ENCODE data around the gene RNU2-63P.
"Not testable (repeated sequence)": the region's sequence is repeated elsewhere in the genome, so short reads cannot be mapped to it uniquely, and the experiment has no call there.

RNU2-63P gene

DNA sequence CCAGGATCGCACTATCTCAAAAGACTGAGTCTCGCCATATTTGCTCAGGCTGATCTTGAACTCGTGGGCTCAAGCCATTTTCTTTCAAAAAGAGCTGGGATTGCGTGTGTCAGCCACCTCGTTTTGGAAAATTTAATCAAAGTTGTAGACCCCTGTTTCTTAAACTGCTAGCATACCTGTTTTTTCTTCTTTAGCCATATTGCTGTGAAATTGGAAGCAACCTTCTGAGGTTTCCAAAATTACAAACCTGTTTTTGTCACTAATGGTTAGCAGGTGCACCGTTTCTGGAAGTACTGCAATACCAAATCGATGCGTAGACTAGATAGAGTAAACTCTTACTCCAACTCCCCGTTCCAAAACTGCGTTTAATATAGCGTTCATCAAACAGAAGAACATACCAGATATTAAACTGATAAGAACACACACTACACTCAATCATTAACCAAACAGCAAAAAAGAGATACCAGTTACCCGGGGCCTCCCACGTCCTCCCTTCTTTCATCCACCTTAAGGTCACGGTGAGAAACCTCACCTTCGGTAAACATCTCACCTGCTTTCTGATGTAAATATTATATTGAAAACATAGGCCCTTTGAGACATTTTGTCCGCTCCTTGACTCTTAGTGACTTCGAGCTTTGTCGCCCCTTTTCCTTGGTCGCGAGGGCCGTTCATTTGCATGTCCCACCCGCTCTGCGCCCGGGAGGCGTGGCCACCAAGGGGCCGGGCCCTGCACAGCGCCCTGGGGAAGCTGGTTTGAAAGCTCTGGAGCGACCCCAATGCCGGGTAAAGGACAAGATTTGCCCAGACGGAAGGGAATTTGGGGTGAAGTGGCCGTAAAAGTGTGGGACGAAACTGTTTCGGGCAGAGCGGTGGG lies at the start of gene RNU2-63P:
RNU2-63P (minus strand) TSS at position 462 of the 874 bp plus-strand sequence.
- peak; percentile 97 for DNase-seq

DNA sequence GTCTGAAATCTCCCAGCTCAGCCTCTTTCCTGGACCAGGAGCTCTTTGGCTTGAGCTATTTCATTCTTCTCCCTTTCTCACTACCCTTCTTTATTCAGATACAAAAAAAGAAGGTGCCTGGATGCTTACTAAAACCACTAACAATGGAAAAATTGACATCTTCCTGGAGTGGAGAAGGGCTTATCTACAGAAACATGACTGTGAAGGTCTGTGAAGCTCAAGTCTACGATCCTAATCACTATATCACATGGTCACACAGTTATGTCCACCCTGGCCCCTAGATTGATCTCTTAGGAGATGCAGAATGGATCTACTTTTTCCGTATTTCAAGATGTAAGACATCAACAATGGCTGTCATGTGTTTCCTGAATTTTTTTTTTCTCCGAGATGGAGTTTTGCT lies 44.9 kb upstream of the RNU2-63P start:
- no peak for DNase-seq

- no peak for DNase-seq
Measured at GRCh38 chr2:88060907-88061275, 44.5 kb upstream of the RNU2-63P start.

GRCh38 chr2:88059979-88060906 lies 43.9 kb upstream of the RNU2-63P start:
- peak; percentile 35 for DNase-seq

- no peak for DNase-seq
Measured at GRCh38 chr2:88058191-88058590, 41.8 kb upstream of the RNU2-63P start.

DNA sequence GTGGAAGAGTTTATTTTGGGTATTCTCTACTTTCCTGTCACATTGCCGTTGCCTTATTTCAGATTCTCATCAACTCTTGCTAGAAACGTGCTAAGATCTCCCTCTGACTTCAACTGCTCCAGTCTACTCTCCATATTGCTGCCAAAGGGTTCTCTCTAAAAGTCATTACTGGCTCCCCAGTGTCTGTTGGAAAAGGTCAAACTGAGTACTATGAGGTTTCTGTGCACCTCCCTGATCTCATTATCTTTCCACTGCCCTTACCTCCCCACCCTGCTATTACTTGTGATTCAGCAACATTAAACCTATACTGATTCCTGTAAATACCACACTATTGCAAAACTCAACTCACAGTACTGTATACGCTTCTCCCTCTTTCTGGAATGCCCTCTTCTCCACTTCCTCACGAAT lies 41.1 kb upstream of the RNU2-63P start:
- peak; percentile 42 for DNase-seq

- peak; percentile 95 for DNase-seq
Measured at GRCh38 chr2:88055371-88056128, 39.2 kb upstream of the RNU2-63P start, which contains the start of gene KRCC1. Gene KRCC1 (minus strand): TSS chr2:88055783. CDS start chr2:88028563, 27,220 bp downstream.

DNA sequence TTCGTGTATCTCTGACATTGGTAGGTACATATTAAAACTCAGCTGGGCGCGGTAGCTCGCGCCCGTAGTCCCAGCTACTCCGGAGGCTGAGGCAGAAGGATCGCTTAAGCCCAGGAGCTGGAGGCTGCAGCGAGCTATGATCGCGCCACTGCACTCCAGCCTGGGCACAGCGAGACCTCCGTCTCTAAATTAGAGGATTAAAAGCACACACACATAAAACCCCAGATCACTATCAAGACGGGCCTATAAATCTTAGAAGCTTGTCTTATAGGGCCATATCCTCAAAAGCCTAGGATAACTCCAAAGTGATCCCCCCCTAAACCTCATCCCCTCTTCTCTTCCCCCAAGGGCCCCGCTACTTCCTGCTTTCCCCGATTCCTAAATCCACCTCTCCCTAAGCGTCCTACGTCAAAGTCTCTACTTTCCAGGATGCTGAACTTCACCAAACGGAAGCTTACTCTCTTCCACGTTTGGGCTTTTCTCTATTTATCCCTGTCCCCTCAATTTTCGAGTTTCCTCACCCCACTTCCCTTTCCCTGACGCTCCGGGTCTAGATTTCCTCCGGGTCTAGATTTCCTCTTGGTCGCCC lies 38.5 kb upstream of the RNU2-63P start:
- DNase-seq, result peak; percentile 47

DNA sequence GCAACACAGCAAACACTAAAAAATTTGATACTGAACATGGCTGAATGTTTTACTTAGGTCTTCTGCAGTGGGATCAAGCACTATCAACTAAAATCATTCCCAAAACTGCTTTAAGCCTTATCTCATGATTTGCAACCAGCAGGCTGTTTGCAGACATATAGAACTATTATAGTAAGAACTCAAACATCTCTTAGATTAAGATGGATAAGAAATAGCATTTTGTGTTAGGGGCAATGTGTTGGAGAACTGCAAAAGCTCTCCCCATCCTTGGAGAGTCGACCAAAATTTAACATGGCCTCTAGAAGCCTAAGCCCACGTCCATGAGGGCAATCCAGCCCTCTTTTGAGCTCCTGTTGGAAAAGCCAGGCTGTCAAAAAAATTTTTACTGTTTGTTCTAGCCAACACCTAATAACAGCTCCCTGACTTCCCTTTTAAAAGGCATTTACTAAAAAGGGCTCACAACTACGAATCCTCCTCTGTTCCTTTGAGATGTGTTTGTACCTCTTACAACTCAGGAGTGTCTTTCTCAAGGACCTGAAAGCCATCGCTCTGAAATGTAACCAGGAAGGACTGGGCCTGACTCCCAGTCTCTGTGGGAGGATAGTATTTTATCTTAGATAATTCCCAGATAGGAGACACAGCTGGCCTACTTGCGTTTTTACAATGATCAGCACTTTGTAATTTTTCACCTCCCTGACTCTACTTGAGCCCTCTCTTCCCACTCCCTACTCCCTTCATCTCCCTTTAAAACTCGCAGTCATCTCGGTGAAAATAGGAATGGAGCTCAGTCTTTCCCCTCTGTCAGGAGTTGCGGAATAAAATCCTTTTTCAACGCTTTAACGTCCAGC lies 37.8 kb upstream of the RNU2-63P start:
- no peak for DNase-seq

GRCh38 chr2:88053296-88053695 lies 36.9 kb upstream of the RNU2-63P start:
- peak; percentile 87 for DNase-seq

DNA sequence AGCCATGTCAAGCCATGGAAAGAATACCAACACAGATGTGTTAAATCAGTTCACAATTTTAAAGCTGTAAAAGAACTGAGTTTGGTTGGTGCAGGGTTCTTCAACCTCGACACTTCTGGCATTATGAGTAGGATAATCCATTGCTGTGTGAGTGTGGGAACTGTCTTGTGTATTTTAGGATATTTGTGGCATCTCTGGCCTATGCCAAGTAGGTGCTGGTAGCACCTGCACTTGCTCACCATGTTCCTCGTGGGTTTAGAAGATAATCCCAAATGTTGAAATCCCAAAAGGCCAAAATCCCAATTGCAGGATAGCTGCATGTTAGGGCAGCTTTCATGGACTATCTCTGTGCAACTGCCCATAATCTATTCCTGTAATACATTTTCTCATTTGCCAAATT lies 35.4 kb upstream of the RNU2-63P start:
- no peak for DNase-seq

DNA sequence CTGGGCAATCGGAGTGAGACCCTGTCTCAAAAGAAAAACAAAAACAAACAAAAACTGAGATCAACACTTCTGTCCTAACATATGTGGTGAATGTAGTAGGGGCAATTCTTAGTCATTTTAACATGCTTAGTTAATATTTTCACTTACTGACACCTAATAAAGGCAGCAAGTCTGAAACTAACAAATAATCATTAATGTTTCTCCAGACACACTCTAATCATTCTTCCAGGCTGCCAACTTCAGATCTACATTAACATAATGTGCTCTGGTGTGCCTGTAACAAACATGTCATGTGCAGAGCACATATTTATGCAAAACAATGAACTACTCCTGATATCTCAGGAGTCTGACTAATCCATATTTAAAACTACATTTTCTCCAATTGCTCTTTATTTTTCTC lies 33.3 kb upstream of the RNU2-63P start:
- no peak for DNase-seq

DNA sequence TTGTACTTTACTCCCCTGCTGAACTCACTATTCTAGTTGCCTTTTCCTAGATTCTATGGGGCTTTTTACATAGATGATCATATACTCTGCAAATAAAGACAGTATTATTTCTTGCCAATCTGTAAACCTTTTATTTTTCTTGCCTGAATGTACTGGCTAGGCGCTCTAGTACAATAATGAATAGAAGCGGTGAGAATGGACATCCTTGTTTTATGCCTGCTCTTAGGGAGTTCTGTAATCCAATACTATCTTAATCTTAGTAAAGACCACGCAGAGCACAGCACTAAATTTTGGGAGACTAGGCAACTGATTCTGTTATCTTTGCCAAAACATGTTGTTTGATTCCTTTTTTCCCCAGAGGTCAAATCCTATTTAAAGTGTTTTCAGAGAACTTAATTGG lies 32.2 kb upstream of the RNU2-63P start:
- no peak for DNase-seq

- not testable (repeated sequence) for DNase-seq
Measured at GRCh38 chr2:88045561-88045960, 29.2 kb upstream of the RNU2-63P start.

DNA sequence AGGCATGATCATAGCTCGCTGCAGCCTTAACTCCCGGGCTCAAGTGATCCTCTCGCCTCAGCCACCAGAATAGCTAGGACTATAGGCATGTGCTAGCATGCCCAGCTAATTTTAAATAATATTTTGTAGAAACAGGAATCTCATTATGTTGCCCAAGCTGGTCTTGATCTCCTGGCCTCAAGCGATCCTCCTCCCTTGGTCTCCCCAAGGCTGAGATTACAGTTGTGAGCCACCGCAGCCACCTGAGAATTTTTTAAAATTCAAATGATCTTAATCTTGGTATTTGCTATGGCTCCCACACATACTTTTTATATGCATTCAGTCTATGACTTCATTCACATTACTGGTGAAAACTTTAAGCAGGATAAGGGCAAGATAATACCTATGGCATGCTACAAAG lies 26.1 kb upstream of the RNU2-63P start:
- DNase-seq, result no peak

DNA sequence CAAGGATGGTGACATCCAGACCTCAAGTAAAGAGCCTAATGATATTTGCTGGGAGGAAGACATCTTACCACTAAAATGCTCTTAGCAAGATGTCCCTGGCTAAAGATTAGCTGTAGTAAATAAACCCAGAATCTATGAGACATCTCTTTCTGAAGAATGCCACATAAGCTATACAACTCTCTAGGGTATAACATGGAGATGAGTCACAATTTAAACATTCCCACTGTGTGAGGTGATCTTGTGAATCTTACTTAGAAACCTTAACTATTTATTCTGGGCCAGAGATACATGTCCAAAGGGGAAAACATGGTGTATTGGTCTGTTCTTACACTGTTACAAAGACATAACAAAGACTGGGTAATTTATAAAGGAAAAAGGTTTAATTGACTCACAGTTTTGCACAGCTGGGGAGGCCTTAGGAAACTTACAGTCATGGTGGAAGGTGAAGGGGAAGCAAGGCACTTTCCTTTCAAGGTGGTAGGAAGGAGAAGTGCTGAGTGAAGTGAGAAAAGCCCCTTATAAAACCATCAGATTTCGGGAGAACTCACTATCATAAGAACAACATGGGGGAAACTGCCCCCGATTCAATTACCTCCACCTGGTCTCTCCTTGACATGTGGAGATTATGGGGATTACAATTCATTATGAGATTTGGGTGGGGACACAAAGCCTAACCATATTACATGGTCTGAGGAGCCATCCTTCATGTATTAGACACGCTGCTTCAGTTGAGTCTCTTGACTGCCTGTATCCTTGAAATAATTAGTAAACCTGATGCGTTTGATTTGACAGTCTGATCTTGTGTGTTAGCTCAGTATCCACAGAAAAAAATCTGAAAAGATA lies 22.1 kb upstream of the RNU2-63P start:
- DNase-seq, result peak; percentile 97

DNA sequence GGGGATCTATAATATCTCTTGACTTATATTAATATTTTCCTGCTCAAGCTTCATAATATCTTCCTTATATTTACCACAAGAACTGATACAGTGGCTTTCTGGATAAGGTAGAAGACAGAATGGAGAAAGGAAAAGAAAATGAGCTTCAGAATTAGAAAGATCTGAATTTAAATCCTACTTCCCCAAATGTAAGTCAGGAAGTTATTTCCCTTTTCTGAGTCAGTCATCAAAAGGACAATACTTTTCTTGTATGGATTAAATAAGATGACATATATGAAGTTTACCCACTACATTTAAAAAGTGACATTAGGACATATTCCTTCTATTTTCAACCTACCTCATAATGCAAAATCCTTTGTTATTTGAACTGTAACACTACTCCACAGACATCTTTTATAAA lies 20.3 kb upstream of the RNU2-63P start:
- DNase-seq, result no peak

GRCh38 chr2:88036182-88036581 lies 19.8 kb upstream of the RNU2-63P start:
- DNase-seq, result no peak

DNA sequence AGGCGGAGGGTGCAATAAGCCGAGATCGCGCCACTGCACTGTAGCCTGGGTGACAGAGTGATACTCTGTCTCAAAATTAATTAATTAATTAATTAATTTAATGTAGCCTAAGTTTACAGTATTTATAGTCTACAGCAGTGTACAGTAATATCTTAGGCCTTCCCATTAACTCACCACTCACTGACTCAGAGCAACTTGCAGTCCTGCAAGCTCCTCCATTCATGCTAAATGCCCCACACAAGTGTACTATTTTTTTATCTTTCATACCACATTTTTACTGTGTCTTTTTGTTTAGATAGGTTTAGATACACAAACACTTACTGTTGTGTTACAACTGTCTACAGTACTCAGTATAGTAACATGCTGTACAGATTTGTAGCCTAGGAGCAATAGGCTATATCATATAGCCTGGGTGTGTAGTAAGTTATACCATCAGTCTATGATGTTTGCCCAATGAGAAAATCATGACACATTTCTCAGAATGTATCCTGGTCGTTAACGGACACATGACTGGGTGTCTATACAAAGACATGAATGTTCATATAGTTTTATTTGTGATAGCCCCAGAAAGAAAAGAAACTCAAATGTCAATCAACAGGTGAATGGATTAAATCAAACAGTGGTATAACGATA lies 15.8 kb upstream of the RNU2-63P start:
- no peak for DNase-seq

DNA sequence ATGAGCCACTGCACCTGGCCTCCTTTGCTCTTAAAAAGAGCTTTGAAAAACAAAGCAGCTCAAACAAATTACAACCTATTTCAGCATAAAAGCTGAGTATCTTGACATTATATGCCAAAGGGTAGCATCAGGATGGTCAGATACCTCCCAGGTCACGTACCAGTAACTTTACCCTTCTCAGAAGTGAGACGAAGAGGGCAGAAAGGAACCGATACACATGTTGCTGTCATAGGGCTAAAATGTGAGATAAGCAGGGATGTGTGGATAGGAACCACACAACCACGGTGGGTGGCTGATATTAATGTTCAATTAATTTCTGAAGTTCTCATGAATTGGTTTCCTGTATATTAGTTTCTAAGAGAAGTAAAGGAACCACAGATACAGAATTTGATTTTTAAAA lies 12.6 kb upstream of the RNU2-63P start:
- DNase-seq, result no peak

Data from fibroblast of skin of right quadriceps (primary cell).